ENCODE results near the gene PHEX.

PHEX gene

GRCh38 chrX:22300130-22300529, 268.0 kb downstream of the PHEX start:
- DNase-seq = peak in 15 of 42 donors; percentile 1 to 60 (median 12)
- intact Hi-C loops (cut with DNase I) = no loop called here

All from head of caudate nucleus (tissue), 42 donors.